Bronchial epithelial cell (primary cell): Measurements from ENCODE around the gene CXCL5. TPM values are rescaled to one million over a fixed set of nuclear protein-coding genes. Genes with fewer than 3 reads are reported as not detected.
"Not testable (repeated sequence)": the region's sequence is repeated elsewhere in the genome, so short reads cannot be mapped to it uniquely, and the experiment has no call there.

Experiments used
- DNase-seq: peaks from one replicate; pipeline ENCODE4 v3.0.0-alpha.2; 2010; ENCODE audit warnings: low read depth
- FAIRE-seq: peaks from 2 replicates; lab custom pipeline; 2011; peaks lifted over from hg19 to GRCh38; lab: Jason Lieb, UNC
- H3K27me3 ChIP-seq: 2 replicates; pipeline ENCODE4 v1.5.1; 2011; ENCODE audit warnings: low read length; ENCODE audit not compliant: control insufficient read depth, insufficient read depth
- H3K36me3 ChIP-seq: 2 replicates; pipeline ENCODE4 v1.5.1; 2011; ENCODE audit warnings: low read length; ENCODE audit not compliant: control insufficient read depth, insufficient read depth
- H3K4me3 ChIP-seq: 2 replicates; pipeline ENCODE4 v1.5.1; 2011; ENCODE audit warnings: mild to moderate bottlenecking, low read depth, low read length, control low read depth
- CTCF ChIP-seq: IDR thresholded peaks from 2 replicates; pipeline ENCODE4 v1.5.1; 2011; ENCODE audit warnings: mild to moderate bottlenecking, moderate library complexity, low read length, control low read depth, inconsistent platforms; ENCODE audit not compliant: insufficient read depth, severe bottlenecking
- total RNA-seq: library from RNA; depleted of rRNA; stranded (reverse); fragments of >200 nt; gene quantifications from 2 replicates; pipeline ENCODE4 v1.2.1, GENCODE V29; 2014

Gene CXCL5
- total RNA-seq, 1 donor from 2014 or later = 0.53 TPM

DNA sequence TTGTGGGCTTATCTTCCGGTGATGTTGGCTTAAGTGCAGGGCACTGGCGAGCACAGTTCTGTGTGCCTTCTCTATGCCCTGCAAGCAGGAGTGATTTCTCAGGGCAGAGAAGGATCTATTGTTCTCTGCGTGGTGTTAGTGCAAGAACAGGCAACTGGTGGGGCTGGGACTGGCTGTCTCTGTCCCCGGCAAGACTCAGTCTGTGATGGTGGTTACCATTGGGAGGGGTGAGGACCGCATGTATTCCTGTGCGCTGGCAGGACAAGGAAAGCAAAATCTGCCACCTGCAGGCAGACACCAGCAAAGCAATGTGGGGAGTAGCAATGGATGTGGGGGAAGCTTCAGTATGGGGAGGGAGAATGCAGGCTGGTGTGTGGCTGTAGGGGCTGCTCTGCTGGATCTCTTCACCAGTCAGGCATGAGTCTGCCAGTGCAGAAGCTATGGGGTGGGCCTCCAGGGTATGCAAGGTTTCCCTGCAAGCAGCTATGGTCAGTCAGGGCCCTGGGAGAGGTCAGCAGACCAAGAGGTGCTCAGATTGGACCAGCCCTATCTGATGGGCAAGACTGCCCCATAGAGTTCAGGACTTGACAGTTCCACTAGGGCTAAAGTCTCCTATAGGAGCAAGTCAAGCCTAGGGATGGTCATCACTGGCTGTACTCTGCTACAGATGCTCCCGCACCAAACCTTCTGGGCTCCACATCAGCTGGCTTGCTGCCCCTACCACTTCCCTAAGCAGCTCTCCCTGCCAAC, 33.4 kb downstream of the CXCL5 start:
- DNase-seq = peak; percentile 26
- Histone ChIP-seq H3K36me3 (no peaks in the 10 kb centered on the region), H3K4me3 (no peak overlapping the region), H3K27me3 (no peaks in the 10 kb centered on the region)
- peak; percentile 7 for FAIRE-seq
- peak; percentile 53 for TF ChIP-seq CTCF

- Histone ChIP-seq H3K36me3 (no peaks in the 10 kb centered on the region), H3K4me3 (no peak overlapping the region), H3K27me3 (no peaks in the 10 kb centered on the region)
- FAIRE-seq (no peak), DNase-seq (no peak)
- TF ChIP-seq CTCF = no peak
Measured at GRCh38 chr4:73962724-73963123, 35.8 kb downstream of the CXCL5 start.

DNA sequence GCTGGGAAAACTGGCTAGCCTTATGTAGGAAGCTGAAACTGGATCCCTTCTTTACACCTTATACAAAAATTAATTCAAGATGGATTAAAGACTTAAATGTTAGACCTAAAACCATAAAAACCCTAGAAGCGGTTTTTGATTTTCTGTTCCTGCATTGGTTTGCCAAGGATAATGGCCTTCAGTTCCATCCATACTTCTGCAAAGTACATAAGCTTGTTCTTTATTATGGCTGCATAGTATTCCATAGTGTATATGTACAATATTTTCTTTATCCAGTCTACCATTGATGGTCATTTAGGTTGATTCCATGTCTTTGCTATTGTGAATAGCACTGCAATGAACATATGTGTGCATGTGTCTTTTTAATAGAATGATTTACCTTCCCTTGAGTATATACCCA, 39.4 kb downstream of the CXCL5 start:
- not testable (repeated sequence) for DNase-seq, FAIRE-seq, H3K36me3 ChIP-seq

DNA sequence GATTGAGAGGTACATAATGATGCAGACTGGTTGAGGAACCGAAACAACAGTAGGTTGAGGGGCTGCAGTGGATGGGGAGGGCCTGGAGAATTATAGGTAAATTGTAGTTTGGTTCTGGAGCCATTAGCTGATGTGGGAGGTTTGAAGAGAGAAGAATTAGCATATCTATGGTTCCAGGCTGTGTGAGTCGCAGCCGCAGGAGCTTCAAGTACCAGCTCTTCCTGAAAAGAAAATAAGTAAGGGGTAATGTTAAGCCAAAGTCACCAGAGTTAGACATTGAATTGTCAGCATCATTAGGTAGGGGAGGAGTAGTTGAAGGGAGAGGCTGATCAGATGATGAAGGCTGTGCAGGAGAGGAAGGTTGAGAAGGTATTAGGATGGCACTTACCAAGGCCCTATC, 46.1 kb downstream of the CXCL5 start:
- H3K4me3 ChIP-seq = no peak overlapping the region
- H3K36me3 ChIP-seq = no peaks in the 10 kb centered on the region
- DNase-seq (no peak), FAIRE-seq (no peak)
- TF ChIP-seq CTCF = no peak
- no peaks in the 10 kb centered on the region for H3K27me3 ChIP-seq

More for the DNA sequence above, 39.4 kb downstream of the CXCL5 start:
- H3K27me3 ChIP-seq, H3K4me3 ChIP-seq: not testable (repeated sequence)

DNA sequence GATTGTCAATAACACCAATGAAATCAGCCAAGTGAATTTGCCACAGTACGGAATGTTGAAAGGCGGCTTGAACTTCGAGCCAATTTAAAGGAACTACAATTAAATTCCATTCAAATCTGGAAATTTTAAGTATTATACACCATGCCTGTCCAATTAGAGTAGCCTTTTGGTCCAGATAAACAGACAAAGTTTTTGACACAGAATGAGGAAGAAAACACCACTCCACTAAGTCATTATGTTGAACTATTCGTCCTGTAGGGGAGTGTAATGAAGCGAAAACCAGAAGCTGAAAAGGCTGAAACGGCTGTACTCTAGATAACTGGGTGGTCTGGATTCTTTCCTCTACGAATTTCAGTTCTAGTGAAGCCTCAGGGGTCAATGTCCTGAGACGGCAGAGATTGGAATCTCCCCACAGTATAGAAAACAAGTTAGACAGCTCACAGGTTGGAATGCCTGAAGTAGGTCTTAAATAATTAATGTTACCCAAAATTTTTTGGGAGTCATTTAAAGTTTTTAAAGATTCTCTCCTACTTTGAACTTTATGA, 48.0 kb downstream of the CXCL5 start:
- not testable (repeated sequence) for DNase-seq, FAIRE-seq, H3K4me3 ChIP-seq, H3K27me3 ChIP-seq, H3K36me3 ChIP-seq

DNA sequence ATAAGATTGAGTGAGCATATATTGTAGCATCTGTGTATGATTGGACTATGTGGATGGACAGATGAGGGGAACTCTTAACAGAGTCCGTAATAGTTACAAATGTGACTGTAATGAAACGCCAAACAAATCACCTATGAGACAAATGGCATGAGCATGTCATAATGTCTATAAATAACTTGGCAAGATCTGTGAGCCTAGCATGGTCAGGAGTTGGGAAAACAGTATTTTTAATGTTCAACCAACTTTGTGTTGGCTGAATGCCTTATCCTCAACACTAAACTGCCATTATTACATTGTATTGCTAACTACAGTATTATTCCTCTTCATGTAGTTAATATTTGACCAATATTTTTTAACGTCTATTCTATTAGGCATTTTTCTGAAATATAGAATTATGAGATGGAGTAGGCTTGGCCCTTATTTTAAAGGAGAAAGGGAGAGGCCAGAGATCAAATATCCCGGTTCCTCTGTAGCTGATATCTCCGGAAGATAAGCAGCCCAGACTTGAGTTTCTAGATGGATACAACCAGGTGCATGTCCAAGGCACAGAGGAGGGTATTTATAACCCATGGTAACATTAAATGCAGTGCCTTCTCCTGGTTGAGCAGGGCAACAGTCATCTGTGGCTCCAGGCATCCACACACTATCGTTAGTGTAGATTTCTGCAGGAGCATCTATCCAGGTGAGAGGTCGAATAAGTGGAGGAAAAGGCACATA, 49.3 kb downstream of the CXCL5 start:
- no peak for TF ChIP-seq CTCF
- no peaks in the 10 kb centered on the region for H3K27me3 ChIP-seq
- H3K4me3 ChIP-seq = no peak overlapping the region
- no peaks in the 10 kb centered on the region for H3K36me3 ChIP-seq
- DNase-seq (no peak), FAIRE-seq (no peak)
